Astrocyte (in vitro differentiated cells and primary cell): ENCODE data around the gene RAD51B.

Experiments used
- EZH2 ChIP-seq: IDR thresholded peaks from 2 replicates; pipeline ENCODE4 v1.6.1; 2012; ENCODE audit warnings: mild to moderate bottlenecking, low read length, inconsistent platforms; ENCODE audit not compliant: insufficient read depth
- TF ChIP-seq, protein P1 (sequence below): IDR thresholded peaks from 2 replicates; pipeline ENCODE4 v1.5.1; 2011; ENCODE audit warnings: low read depth, mild to moderate bottlenecking, inconsistent platforms, low read length, moderate library complexity; ENCODE audit not compliant: insufficient read depth

DNA sequence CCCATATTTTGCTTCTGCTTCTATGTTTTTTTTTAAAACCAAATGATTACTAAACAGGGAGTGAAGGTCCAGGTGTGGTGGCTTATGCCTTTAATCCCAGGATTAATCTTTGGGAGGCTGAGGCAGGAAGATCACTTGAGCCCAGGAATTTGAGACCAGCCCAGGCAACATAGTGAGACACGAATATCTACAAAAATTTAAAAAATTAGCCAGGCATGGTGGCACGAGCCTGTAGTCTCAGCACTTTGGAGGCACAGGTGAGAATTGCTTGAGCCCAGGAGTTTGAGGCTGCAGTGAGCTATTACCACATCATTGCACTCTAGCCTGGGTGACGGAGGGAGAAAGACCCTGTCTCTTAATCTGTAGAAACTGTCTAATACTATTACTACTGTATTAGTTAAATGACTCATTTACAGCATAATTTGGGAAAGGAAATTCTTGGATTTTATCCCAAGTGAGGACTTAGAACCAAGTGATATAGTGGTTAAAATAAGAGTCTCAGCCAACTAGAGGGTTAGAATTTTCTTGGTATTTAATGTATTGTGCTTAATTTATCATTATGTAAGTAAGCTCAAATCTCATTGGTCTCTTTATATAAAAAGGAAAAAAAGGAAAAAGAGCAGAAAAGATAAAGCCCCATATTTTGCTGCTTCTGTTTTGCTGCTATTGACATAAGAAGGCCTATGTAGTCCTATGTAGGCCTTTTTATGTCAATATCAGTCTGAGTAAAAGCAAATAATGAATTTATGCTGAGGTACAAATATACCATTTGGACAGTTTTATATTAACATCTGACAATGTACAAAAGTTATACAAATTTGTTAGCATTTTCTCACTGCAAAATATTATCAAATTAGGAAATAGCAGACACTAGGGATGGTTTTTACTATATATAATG is 163.4 kb downstream of the RAD51B start:
- TF ChIP-seq, protein P1, sequence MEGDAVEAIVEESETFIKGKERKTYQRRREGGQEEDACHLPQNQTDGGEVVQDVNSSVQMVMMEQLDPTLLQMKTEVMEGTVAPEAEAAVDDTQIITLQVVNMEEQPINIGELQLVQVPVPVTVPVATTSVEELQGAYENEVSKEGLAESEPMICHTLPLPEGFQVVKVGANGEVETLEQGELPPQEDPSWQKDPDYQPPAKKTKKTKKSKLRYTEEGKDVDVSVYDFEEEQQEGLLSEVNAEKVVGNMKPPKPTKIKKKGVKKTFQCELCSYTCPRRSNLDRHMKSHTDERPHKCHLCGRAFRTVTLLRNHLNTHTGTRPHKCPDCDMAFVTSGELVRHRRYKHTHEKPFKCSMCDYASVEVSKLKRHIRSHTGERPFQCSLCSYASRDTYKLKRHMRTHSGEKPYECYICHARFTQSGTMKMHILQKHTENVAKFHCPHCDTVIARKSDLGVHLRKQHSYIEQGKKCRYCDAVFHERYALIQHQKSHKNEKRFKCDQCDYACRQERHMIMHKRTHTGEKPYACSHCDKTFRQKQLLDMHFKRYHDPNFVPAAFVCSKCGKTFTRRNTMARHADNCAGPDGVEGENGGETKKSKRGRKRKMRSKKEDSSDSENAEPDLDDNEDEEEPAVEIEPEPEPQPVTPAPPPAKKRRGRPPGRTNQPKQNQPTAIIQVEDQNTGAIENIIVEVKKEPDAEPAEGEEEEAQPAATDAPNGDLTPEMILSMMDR = no peak
- no peak for TF ChIP-seq EZH2
